Liver (tissue), 9 donors: ENCODE results near the gene L3MBTL3. TPM values are rescaled to one million over a fixed set of nuclear protein-coding genes. Genes with fewer than 3 reads are reported as not detected.
A peak's percentile ranks its signal among the peaks of the same experiment; 100 is the strongest.

Source experiments
- DNase-seq: peaks from one replicate; pipeline ENCODE4 v3.0.0-alpha.2; 2017; ENCODE audit warnings: low spot score
- H3K27ac ChIP-seq, 2 donors: one replicate each; pipeline ENCODE4 v1.7.0; 2013; ENCODE audit warnings: inconsistent platforms in 2 of 2, low read length in 2 of 2, control low read depth in 1 of 2, low read depth in 1 of 2, mild to moderate bottlenecking in 1 of 2
- H3K27me3 ChIP-seq, 4 donors: one replicate each; pipeline versions ENCODE4 v1.6.1 to v1.7.0; 2013; ENCODE audit warnings: low read length in 3 of 4, inconsistent platforms in 1 of 4, mild to moderate bottlenecking in 1 of 4, moderate library complexity in 1 of 4; ENCODE audit not compliant: control insufficient read depth in 4 of 4, insufficient read depth in 4 of 4
- H3K36me3 ChIP-seq, 4 donors: one replicate each; pipeline versions ENCODE4 v1.6.1 to v1.7.0; 2013; ENCODE audit warnings: low read length in 3 of 4, mild to moderate bottlenecking in 3 of 4, low read depth in 1 of 4, moderate library complexity in 1 of 4; ENCODE audit not compliant: control insufficient read depth in 4 of 4, insufficient read depth in 3 of 4
- H3K4me1 ChIP-seq, 4 donors: one replicate each; pipeline versions ENCODE4 v1.6.1 to v1.7.0; 2013; ENCODE audit warnings: low read length in 3 of 4, mild to moderate bottlenecking in 3 of 4, moderate library complexity in 1 of 4; ENCODE audit not compliant: control insufficient read depth in 4 of 4, insufficient read depth in 4 of 4
- H3K4me3 ChIP-seq, 3 donors: one replicate each; pipeline versions ENCODE4 v1.6.1 to v1.7.0; 2013; ENCODE audit warnings: low read length in 3 of 3, control low read depth in 1 of 3, low read depth in 1 of 3, mild to moderate bottlenecking in 1 of 3
- H3K9ac ChIP-seq, 2 donors: one replicate each; pipeline ENCODE4 v1.7.0; 2013; ENCODE audit warnings: low read length in 2 of 2, mild to moderate bottlenecking in 2 of 2, moderate library complexity in 2 of 2, control low read depth in 1 of 2, low read depth in 1 of 2
- H3K9me3 ChIP-seq, 4 donors: one replicate each; pipeline versions ENCODE4 v1.6.1 to v1.7.0; 2013; ENCODE audit warnings: low read length in 3 of 4; ENCODE audit not compliant: control insufficient read depth in 4 of 4
- ATF3 ChIP-seq: IDR thresholded peaks from 2 replicates; pipeline ENCODE4 v1.6.1; 2016; ENCODE audit warnings: antibody characterized with exemption
- CTCF ChIP-seq: fragments of 150-350 bp; IDR thresholded peaks from 2 replicates; pipeline ENCODE4 v1.5.1; 2017; ENCODE audit warnings: improper control_type of control experiment, low read depth, low read length; ENCODE audit not compliant: missing input control
- EGR1 ChIP-seq, 2 donors: IDR thresholded peaks; 2 replicates each; pipeline ENCODE4 v1.6.1; 2016 to 2018; ENCODE audit warnings: antibody characterized with exemption in 2 of 2, low read depth in 2 of 2
- FOXA1 ChIP-seq: IDR thresholded peaks from 2 replicates; pipeline ENCODE4 v1.6.1; 2016; ENCODE audit warnings: antibody characterized with exemption
- FOXA2 ChIP-seq: IDR thresholded peaks from 2 replicates; pipeline ENCODE4 v1.6.1; 2016; ENCODE audit warnings: antibody characterized with exemption
- GABPA ChIP-seq, 2 donors: IDR thresholded peaks in 1 of 2; conservative IDR thresholded peaks in 1 of 2; 2 replicates each; pipeline ENCODE4 v1.6.1; 2016; ENCODE audit warnings: antibody characterized with exemption in 2 of 2, mild to moderate bottlenecking in 1 of 2, moderate library complexity in 1 of 2
- RAD21 ChIP-seq, 2 donors: IDR thresholded peaks; 2 replicates each; pipeline ENCODE4 v1.6.1; 2016; ENCODE audit warnings: antibody characterized with exemption in 2 of 2, mild to moderate bottlenecking in 2 of 2
- REST ChIP-seq: IDR thresholded peaks from 2 replicates; pipeline ENCODE4 v1.6.1; 2016; ENCODE audit warnings: antibody characterized with exemption, mild to moderate bottlenecking
- SP1 ChIP-seq: IDR thresholded peaks from 2 replicates; pipeline ENCODE4 v1.6.1; 2018; ENCODE audit warnings: antibody characterized with exemption, mild to moderate bottlenecking
- TAF1 ChIP-seq: conservative IDR thresholded peaks from 2 replicates; pipeline ENCODE4 v1.6.1; 2016; ENCODE audit warnings: antibody characterized with exemption, mild to moderate bottlenecking
- ZBTB33 ChIP-seq: IDR thresholded peaks from 2 replicates; pipeline ENCODE4 v1.6.1; 2016; ENCODE audit warnings: antibody characterized with exemption
- WGBS: extraction: QIAGEN DNeasy Blood & Tissue Kit; methylation state at CpG from one replicate; pipeline ENCODE4 v1.1.7; 2013; 5-methylcytosine and 5-hydroxymethylcytosine counted together
- polyA plus RNA-seq, 2 donors: library from polyadenylated mRNA; stranded (reverse) in 1 of 2; unstranded in 1 of 2; fragments of 200-250 nt in 1 of 2; fragments of >200 nt in 1 of 2; fragmentation: Nextera tagmentation in 1 of 2; extraction: Ambion mirVana in 1 of 2; gene quantifications; one replicate each; pipeline versions ENCODE4 v1.2.1 to v1.2.3, GENCODE V29; 2013 to 2015
- total RNA-seq, 2 donors: library from RNA; depleted of rRNA; stranded (reverse); fragments of >200 nt; gene quantifications; one replicate each; pipeline ENCODE4 v1.2.3, GENCODE V29; 2014
- donor health status: healthy.
- donor health status: healthy.
- donor health status: healthy.
- donor health status: healthy.
- donor health status: healthy.

L3MBTL3 gene
- total RNA-seq (1 to 10 TPM; 4.6 to 9.2 TPM), polyA plus RNA-seq (1 to 10 TPM; 1.9 to 2.9 TPM)

- H3K4me1 ChIP-seq = peaks cover 0 to 9% (median 5%) of the 10 kb centered on the region in 4 donors
- no peaks in the 10 kb centered on the region for H3K9me3 ChIP-seq
- peak in 1 of 2 donors; percentile 32 for TF ChIP-seq RAD21 (IDR thresholded peaks at IDR 0.05)
- TF ChIP-seq FOXA2 = no peak
- TF ChIP-seq EGR1 (IDR thresholded peaks at IDR 0.05; ENCODE audit: low read depth in 2 of 2) = peak; percentile 56
- peak; percentile 25 for TF ChIP-seq REST
- peak within 1 kb of the TSS; percentile 62 to 91 for H3K9ac ChIP-seq
- WGBS = 2% methylated on average over 27 of the region's 27 CpGs
- DNase-seq = peak; percentile 78
- no peaks in the 10 kb centered on the region for H3K36me3 ChIP-seq
- peak within 1 kb of the TSS; percentile 62 to 99 (median 91) for H3K4me3 ChIP-seq
- H3K27ac ChIP-seq = peak within 1 kb of the TSS; percentile 81 to 88
- no peaks in the 10 kb centered on the region for H3K27me3 ChIP-seq
Measured at GRCh38 chr6:130018292-130018743, at the start of gene L3MBTL3. Gene L3MBTL3 (plus strand): TSS chr6:130018581. CDS start chr6:130042700, 24,119 bp downstream.

GRCh38 chr6:129969064-129969463 is 49.3 kb upstream of the L3MBTL3 start:
- H3K27ac ChIP-seq = no peak overlapping the region
- H3K4me1 ChIP-seq = no peaks in the 10 kb centered on the region
- H3K27me3 ChIP-seq = peaks cover 0 to 3% (median 0%) of the 10 kb centered on the region in 4 donors
- no peaks in the 10 kb centered on the region for H3K9me3 ChIP-seq
- H3K4me3 ChIP-seq = no peak overlapping the region
- DNase-seq = no peak
- no peak overlapping the region for H3K9ac ChIP-seq
- no peak for TF ChIP-seq GABPA (IDR thresholded peaks at IDR 0.05 in 1 of 2, conservative IDR thresholded peaks at IDR 0.05 in 1 of 2)
- TF ChIP-seq FOXA1 = no peak
- no peak for TF ChIP-seq SP1
- TF ChIP-seq ZBTB33 = no peak
- TF ChIP-seq CTCF = no peak
- no peak for TF ChIP-seq ATF3
- TF ChIP-seq REST = no peak
- no peak for TF ChIP-seq RAD21 (IDR thresholded peaks at IDR 0.05)
- no peak for TF ChIP-seq TAF1
- TF ChIP-seq EGR1 (IDR thresholded peaks at IDR 0.05; ENCODE audit: low read depth in 2 of 2) = no peak
- no peaks in the 10 kb centered on the region for H3K36me3 ChIP-seq
- WGBS = 72% methylated on average over 2 of the region's 2 CpGs
